ENCODE data around the gene AQP6. TPM values are rescaled to one million over a fixed set of nuclear protein-coding genes. Genes with fewer than 3 reads are reported as not detected.

Gene AQP6
- total and polyA plus RNA-seq, 12 donors = 0.20 to 1.1 (median 0.28) TPM; not detected in 8

DNA sequence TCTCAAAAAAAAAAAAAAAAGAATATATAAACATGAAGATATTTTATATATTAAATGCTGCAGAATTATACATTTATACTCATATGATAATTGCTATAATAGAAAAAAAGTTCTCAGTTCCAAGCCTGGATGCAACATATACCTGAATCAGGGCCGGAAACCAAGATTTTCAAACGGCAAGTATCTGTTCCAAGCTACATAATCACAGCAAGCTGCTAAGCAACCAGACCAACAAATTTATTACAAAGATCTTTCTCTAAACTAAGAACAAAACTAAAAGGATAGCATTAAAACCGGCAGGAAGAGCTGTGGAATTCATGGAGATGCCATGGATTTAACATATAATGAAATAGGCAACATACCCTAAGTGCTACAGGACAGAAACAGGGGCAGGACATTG is 45.4 kb downstream of the AQP6 start:
- H3K27ac ChIP-seq = peak overlapping the region in 2 of 5 donors; percentile 48 to 66
- no peak for DNase-seq
- WGBS, 4 donors = 71 to 85% (median 78%) methylated on average over 3 of the region's 3 CpGs
- TF ChIP-seq, protein P1, sequence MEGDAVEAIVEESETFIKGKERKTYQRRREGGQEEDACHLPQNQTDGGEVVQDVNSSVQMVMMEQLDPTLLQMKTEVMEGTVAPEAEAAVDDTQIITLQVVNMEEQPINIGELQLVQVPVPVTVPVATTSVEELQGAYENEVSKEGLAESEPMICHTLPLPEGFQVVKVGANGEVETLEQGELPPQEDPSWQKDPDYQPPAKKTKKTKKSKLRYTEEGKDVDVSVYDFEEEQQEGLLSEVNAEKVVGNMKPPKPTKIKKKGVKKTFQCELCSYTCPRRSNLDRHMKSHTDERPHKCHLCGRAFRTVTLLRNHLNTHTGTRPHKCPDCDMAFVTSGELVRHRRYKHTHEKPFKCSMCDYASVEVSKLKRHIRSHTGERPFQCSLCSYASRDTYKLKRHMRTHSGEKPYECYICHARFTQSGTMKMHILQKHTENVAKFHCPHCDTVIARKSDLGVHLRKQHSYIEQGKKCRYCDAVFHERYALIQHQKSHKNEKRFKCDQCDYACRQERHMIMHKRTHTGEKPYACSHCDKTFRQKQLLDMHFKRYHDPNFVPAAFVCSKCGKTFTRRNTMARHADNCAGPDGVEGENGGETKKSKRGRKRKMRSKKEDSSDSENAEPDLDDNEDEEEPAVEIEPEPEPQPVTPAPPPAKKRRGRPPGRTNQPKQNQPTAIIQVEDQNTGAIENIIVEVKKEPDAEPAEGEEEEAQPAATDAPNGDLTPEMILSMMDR (IDR thresholded peaks at IDR 0.05) = no peak
- no peak for TF ChIP-seq POLR2A (IDR thresholded peaks at IDR 0.05)
- no peak overlapping the region for H3K4me3 ChIP-seq
- intact Hi-C loops (cut with DNase I) = no loop called here
- H3K9me3 ChIP-seq (replicated peaks in 1 of 3) = no peaks in the 10 kb centered on the region
- no peaks in the 10 kb centered on the region for H3K27me3 ChIP-seq
- H3K4me1 ChIP-seq (replicated peaks in 1 of 2) = peaks cover 0 to 14% of the 10 kb centered on the region in 2 donors
- no peaks in the 10 kb centered on the region for H3K36me3 ChIP-seq (replicated peaks in 1 of 2)

DNA sequence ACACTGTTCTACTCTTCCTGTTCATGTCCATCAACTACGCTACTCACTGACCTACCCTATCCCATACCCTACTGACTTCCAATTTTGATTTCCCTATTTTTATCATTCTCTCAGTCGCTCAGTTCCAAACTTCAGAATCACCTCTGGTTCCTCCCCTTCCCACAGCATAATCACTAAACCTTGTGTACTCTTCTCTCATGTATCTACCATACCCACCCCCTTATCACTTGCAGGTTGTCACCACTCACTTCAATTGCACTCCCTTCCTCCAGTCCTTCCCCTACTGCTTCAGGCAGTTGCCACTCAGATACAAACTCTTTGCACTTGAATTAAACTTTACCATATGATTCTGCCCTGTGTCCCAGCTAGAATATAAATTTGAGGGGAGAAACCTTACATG is 46.2 kb downstream of the AQP6 start:
- Histone ChIP-seq H3K4me3 (no peak overlapping the region), H3K27ac (no peak overlapping the region), H3K27me3 (no peaks in the 10 kb centered on the region), H3K9me3 (replicated peaks in 1 of 3) (no peaks in the 10 kb centered on the region), H3K4me1 (replicated peaks in 1 of 2) (peaks cover 0 to 14% of the 10 kb centered on the region in 2 donors), H3K36me3 (replicated peaks in 1 of 2) (no peaks in the 10 kb centered on the region)
- WGBS, 4 donors = 89 to 94% (median 92%) methylated on average over 2 of the region's 2 CpGs
- intact Hi-C loops (cut with DNase I) = no loop called here
- DNase-seq = no peak
- no peak for TF ChIP-seq POLR2A (IDR thresholded peaks at IDR 0.05)
- TF ChIP-seq, protein P1 (IDR thresholded peaks at IDR 0.05) = no peak

DNA sequence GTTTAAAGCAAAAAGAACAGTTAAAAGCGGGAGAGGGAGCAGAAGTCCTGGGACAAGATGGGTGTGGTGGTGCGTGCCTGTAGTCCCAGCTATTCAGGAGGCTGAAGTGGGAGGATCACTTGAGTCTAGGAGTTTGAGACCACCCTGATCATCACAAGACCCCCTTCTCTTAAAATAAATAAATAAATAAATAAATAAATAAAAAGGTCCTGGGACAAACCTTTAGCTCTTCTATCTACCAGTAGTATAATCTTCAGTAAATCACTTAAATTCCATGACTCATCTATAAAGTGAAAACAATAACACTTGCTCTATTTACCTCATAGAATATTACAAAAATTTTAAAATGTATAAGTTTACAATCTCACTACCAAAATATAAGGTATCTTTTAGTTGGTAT is 46.8 kb downstream of the AQP6 start:
- intact Hi-C loops (cut with DNase I) = no loop called here
- no peak for TF ChIP-seq POLR2A (IDR thresholded peaks at IDR 0.05)
- TF ChIP-seq, protein P1 (IDR thresholded peaks at IDR 0.05) = no peak
- Histone ChIP-seq H3K27me3 (no peaks in the 10 kb centered on the region), H3K9me3 (replicated peaks in 1 of 3) (no peaks in the 10 kb centered on the region), H3K36me3 (replicated peaks in 1 of 2) (no peaks in the 10 kb centered on the region), H3K4me1 (replicated peaks in 1 of 2) (peaks cover 2 to 19% of the 10 kb centered on the region in 2 donors), H3K4me3 (no peak overlapping the region), H3K27ac (no peak overlapping the region)
- WGBS, 4 donors = 90 to 100% (median 99%) methylated on average over 2 of the region's 2 CpGs
- peak in 1 of 7 donors; percentile 14 for DNase-seq

DNA sequence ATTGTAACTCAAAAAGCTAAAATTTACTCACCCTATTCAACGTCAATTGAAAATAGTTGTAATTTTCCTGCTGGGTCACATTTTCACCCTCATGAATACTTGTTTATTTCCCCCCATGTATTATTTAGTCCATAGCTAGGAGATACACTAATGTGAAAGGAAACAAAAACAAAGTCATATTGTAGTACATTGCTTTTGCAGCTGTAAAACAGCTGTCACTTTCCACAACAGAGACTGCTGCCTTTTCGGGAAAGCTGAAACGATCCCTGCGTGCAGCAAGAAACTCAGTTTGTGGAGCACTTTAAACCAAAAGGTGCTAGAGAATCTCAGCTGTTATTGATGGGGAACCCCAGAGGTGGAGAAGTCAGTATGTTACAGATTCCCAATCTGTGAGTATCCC is 48.3 kb downstream of the AQP6 start:
- H3K36me3 ChIP-seq (replicated peaks in 1 of 2) = no peaks in the 10 kb centered on the region
- TF ChIP-seq, protein P1 (IDR thresholded peaks at IDR 0.05) = no peak
- no peak for TF ChIP-seq POLR2A (IDR thresholded peaks at IDR 0.05)
- WGBS, 4 donors = 67 to 73% (median 72%) methylated on average over 4 of the region's 4 CpGs
- no peak overlapping the region for H3K4me3 ChIP-seq
- DNase-seq = peak in 1 of 7 donors; percentile 28
- no peaks in the 10 kb centered on the region for H3K27me3 ChIP-seq
- no peak overlapping the region for H3K27ac ChIP-seq
- no peaks in the 10 kb centered on the region for H3K9me3 ChIP-seq (replicated peaks in 1 of 3)
- intact Hi-C loops (cut with DNase I) = no loop called here
- peaks cover 6 to 27% of the 10 kb centered on the region in 2 donors for H3K4me1 ChIP-seq (replicated peaks in 1 of 2)
